ENCODE results near the gene NDUFS7. TPM values are rescaled to one million over a fixed set of nuclear protein-coding genes. Genes with fewer than 3 reads are reported as not detected.

NDUFS7 gene
- total and polyA plus RNA-seq, 2 donors from 2014 or later: 85.5 to 265 TPM

GRCh38 chr19:1389033-1389940 is 5.6 kb downstream of the NDUFS7 start:
- Histone ChIP-seq H3K4me3 (ENCODE audit: low read length in 3 of 3) (no peak overlapping the region), H3K36me3 (ENCODE audit: control insufficient read depth in 2 of 3, insufficient read depth in 3 of 3, low read length in 3 of 3) (peaks cover 4 to 27% (median 18%) of the 10 kb centered on the region in 3 donors), H3K9ac (ENCODE audit: low read length in 3 of 3) (no peak overlapping the region), H3K4me1 (ENCODE audit: control insufficient read depth in 2 of 3, insufficient read depth in 2 of 3, low read depth in 1 of 3, low read length in 3 of 3) (peaks cover 0 to 4% (median 0%) of the 10 kb centered on the region in 3 donors), H3K27ac (ENCODE audit: low read depth in 2 of 2, low read length in 2 of 2) (no peak overlapping the region), H3K27me3 (ENCODE audit: control insufficient read depth, insufficient read depth, low read length) (no peaks in the 10 kb centered on the region), H3K9me3 (ENCODE audit: control insufficient read depth in 2 of 3, insufficient read depth in 1 of 3, low read length in 3 of 3) (no peaks in the 10 kb centered on the region)
- no peak for TF ChIP-seq CTCF (IDR thresholded peaks at IDR 0.05; ENCODE audit: borderline replicate concordance, extremely low read depth, insufficient read depth)
- FAIRE-seq (no peak), DNase-seq (no peak)
- intact Hi-C loops (cut with DNase I): no loop called here

GRCh38 chr19:1390890-1391423 is 7.2 kb downstream of the NDUFS7 start:
- Histone ChIP-seq H3K27me3 (ENCODE audit: control insufficient read depth, insufficient read depth, low read length) (no peaks in the 10 kb centered on the region), H3K4me1 (ENCODE audit: control insufficient read depth in 2 of 3, insufficient read depth in 2 of 3, low read depth in 1 of 3, low read length in 3 of 3) (no peaks in the 10 kb centered on the region), H3K4me3 (ENCODE audit: low read length in 3 of 3) (no peak overlapping the region), H3K36me3 (ENCODE audit: control insufficient read depth in 2 of 3, insufficient read depth in 3 of 3, low read length in 3 of 3) (peaks cover 4 to 27% (median 18%) of the 10 kb centered on the region in 3 donors), H3K9ac (ENCODE audit: low read length in 3 of 3) (no peak overlapping the region), H3K27ac (ENCODE audit: low read depth in 2 of 2, low read length in 2 of 2) (no peak overlapping the region), H3K9me3 (ENCODE audit: control insufficient read depth in 2 of 3, insufficient read depth in 1 of 3, low read length in 3 of 3) (no peaks in the 10 kb centered on the region)
- peak in 1 of 5 donors; percentile 73 for DNase-seq
- FAIRE-seq: no peak
- TF ChIP-seq CTCF (IDR thresholded peaks at IDR 0.05; ENCODE audit: borderline replicate concordance, extremely low read depth, insufficient read depth): no peak
- intact Hi-C loops (cut with DNase I): no loop called here

- Histone ChIP-seq H3K9ac (ENCODE audit: low read length in 3 of 3) (no peak overlapping the region), H3K4me1 (ENCODE audit: control insufficient read depth in 2 of 3, insufficient read depth in 2 of 3, low read depth in 1 of 3, low read length in 3 of 3) (no peaks in the 10 kb centered on the region), H3K27ac (ENCODE audit: low read depth in 2 of 2, low read length in 2 of 2) (no peak overlapping the region), H3K4me3 (ENCODE audit: low read length in 3 of 3) (no peak overlapping the region), H3K36me3 (ENCODE audit: control insufficient read depth in 2 of 3, insufficient read depth in 3 of 3, low read length in 3 of 3) (peaks cover 4 to 27% (median 18%) of the 10 kb centered on the region in 3 donors), H3K9me3 (ENCODE audit: control insufficient read depth in 2 of 3, insufficient read depth in 1 of 3, low read length in 3 of 3) (no peaks in the 10 kb centered on the region), H3K27me3 (ENCODE audit: control insufficient read depth, insufficient read depth, low read length) (no peaks in the 10 kb centered on the region)
- no peak for FAIRE-seq
- no peak for DNase-seq
- no peak for TF ChIP-seq CTCF (IDR thresholded peaks at IDR 0.05; ENCODE audit: borderline replicate concordance, extremely low read depth, insufficient read depth)
- intact Hi-C loops (cut with DNase I): no loop called here
Observed at GRCh38 chr19:1392407-1392806, 8.7 kb downstream of the NDUFS7 start.

Measured in kidney (tissue), 14 donors.